Fibroblast of pulmonary artery (primary cell): ENCODE measurements around the gene TOMM20.
"Not testable (repeated sequence)": the region's sequence is repeated elsewhere in the genome, so short reads cannot be mapped to it uniquely, and the experiment has no call there.

Experiments used
- DNase-seq: peaks from one replicate; pipeline ENCODE4 v3.0.0-alpha.2; 2010; ENCODE audit warnings: low read depth
- H3K4me3 ChIP-seq: replicated peaks from 2 replicates; pipeline ENCODE4 v1.5.1; 2011; ENCODE audit warnings: low read depth, mild to moderate bottlenecking, control low read depth, low read length, moderate library complexity
- CTCF ChIP-seq: IDR thresholded peaks from 2 replicates; pipeline ENCODE4 v1.5.1; 2011; ENCODE audit warnings: mild to moderate bottlenecking, control low read depth, low read length, inconsistent platforms; ENCODE audit errors: missing control alignments

The TOMM20 gene

GRCh38 chr1:235073331-235073967 is 55.2 kb downstream of the TOMM20 start:
- TF ChIP-seq CTCF = no peak
- no peak for DNase-seq
- no peak overlapping the region for H3K4me3 ChIP-seq

- H3K4me3 ChIP-seq, DNase-seq: not testable (repeated sequence)
These were observed 56.1 kb downstream of the TOMM20 start for GRCh38 chr1:235072577-235072976.

- H3K4me3 ChIP-seq = no peak overlapping the region
- TF ChIP-seq CTCF = no peak
- no peak for DNase-seq
These were observed 56.5 kb downstream of the TOMM20 start for GRCh38 chr1:235072096-235072495.

GRCh38 chr1:235070819-235071218 is 57.8 kb downstream of the TOMM20 start:
- no peak overlapping the region for H3K4me3 ChIP-seq
- TF ChIP-seq CTCF = no peak
- DNase-seq = no peak

- H3K4me3 ChIP-seq = no peak overlapping the region
- peak; percentile 82 for DNase-seq
These were observed 58.8 kb downstream of the TOMM20 start for GRCh38 chr1:235069577-235070563.

GRCh38 chr1:235069176-235069575 is 59.5 kb downstream of the TOMM20 start:
- DNase-seq = no peak
- no peak for TF ChIP-seq CTCF
- H3K4me3 ChIP-seq = no peak overlapping the region

More at GRCh38 chr1:235069577-235070563, 58.8 kb downstream of the TOMM20 start:
- no peak for TF ChIP-seq CTCF

- no peak for TF ChIP-seq CTCF
- H3K4me3 ChIP-seq = no peak overlapping the region
- DNase-seq = peak; percentile 67
These were observed 60.2 kb downstream of the TOMM20 start for GRCh38 chr1:235068158-235069121.
